Fibroblast of skin of left biceps (primary cell): Measurements from ENCODE around the gene EML1.
"Not testable (repeated sequence)": the region's sequence is repeated elsewhere in the genome, so short reads cannot be mapped to it uniquely, and the experiment has no call there.

Experiments used
- DNase-seq, 2 experiments: peaks; one replicate each; pipeline ENCODE4 v3.0.0-alpha.2; 2013; ENCODE audit warnings: low read depth in 2 of 2

Gene EML1

DNA sequence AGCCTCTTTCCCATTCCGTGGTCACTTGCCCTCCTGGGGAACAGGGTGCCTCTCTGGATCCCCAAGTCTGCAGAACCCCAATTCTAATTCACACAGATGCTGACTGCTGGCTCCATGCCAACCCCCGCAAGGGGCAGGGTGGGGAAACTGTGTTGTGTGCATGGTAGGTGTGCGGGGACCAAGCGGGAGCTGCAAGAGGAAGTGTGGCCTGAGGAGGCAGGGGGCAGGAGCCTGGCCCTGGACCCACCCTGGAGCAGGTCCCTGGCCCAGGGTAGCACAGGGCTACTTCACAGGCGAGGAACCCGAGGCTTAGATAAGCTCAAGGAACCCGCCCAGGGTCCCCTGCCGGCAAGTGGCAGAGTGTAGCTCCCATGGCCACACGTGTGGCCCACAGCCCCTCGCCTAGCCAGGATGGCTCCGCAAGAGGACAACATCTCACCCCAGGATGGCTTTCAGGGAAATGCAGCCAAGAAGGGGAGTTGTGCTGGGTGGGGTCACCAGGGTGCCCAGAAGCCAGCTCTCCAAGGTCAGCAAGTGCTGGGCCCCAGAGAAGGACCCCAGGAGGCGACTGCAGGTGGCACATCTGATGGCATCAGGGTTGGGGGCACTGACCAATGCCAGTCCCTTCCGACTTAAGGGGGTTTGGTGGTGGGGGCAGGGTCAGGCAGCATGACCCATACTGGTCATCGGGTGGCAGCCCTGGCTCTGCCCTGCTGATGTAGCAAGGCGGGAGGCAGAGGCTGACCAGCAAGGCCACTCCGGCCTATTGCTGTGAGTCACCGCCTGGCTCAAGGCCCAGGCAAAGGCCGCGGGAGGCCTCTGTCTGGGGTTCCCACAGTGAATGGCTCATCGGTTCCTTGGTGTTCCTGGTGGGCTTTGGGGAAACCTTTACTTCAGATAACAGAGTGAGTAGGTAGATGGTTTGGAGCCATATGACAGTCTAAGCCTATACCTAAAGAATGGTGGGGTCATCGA is 37.3 kb upstream of the EML1 start:
- no peak for DNase-seq

DNA sequence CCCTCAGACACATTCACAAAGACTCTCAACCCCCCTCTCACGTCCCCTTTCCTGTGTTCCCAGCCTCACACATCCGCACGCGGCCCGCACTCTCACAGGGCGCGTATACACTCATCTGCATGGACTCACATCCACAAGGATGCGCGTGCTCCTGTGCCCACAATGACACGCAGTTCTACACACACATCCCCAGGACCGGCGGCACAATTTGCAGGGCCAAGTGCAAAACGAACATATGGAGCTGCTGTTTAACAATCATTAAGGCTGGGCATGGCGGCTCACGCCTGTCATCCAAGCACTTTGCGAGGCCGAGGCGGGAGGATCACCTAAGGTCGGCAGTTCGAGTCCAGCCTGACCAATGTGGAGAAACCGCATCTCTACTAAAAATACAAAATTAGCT is 36.4 kb upstream of the EML1 start:
- no peak for DNase-seq

DNA sequence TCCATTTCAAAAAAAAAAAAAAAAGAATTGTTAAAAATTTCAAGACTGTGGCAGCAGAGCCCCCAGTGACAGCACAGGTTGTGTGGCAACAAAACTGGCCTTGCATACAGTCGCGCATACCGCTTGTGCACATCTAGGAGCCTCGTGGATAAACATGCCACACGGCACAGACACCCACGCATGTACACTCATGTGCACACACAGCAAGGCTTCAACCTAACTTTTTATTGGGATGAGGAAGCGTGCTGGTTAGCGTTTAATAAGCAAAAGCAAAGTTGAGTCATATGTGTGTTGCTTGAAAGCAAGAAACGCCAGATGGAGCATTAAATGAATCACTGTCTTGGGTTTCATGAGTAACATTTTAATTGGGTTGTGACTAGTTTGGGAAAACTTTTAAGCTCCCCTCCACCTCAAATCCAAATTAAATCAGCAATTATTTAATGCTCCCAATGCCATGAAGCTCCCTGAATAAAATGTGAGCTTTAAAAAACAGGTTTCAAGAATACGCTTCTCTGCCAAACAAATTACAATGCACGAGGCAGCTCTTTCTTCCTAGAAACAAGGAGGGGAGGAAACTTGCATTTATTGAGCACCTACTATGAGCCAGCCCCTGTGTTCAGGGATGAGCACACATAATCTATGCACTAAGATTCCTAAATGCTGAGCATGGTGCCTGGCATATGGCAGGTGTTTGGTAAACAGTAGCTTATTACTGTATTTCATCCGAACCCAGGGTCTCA is 35.7 kb upstream of the EML1 start:
- DNase-seq: peak; percentile 77 to 81

DNA sequence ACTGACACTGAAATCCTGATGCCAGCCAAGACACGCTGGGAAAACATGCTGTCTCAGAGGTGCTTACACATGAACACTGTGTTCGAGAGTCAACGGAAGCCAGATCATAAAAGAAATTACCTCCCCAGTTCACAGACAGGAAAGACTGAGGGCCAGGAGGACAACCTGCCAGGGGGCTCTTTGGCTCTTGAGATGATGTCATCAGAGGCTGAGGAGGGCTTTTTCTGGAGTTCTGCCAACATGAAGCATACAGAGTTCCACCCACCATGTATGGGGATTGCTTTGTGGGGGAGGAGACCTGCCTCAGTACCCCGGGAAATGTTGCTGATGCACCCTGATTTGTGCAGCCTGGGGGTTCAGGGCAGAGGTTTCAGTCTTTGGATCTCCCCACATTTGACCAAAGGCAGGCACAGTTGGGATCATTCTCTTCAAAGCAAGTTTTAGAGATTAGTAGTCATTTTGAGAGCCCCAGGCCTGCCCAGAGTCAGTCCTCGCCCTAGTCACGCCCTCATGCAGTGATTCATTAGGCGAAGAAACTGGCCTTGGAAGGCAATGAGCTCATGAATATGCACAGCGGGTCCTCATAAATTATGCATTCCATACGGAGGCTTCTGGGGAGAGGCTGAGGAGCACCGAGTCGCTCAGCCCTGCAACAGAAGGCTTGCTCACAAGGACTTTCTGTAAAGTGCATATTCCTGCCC is 34.9 kb upstream of the EML1 start:
- peak; percentile 83 to 85 for DNase-seq

DNA sequence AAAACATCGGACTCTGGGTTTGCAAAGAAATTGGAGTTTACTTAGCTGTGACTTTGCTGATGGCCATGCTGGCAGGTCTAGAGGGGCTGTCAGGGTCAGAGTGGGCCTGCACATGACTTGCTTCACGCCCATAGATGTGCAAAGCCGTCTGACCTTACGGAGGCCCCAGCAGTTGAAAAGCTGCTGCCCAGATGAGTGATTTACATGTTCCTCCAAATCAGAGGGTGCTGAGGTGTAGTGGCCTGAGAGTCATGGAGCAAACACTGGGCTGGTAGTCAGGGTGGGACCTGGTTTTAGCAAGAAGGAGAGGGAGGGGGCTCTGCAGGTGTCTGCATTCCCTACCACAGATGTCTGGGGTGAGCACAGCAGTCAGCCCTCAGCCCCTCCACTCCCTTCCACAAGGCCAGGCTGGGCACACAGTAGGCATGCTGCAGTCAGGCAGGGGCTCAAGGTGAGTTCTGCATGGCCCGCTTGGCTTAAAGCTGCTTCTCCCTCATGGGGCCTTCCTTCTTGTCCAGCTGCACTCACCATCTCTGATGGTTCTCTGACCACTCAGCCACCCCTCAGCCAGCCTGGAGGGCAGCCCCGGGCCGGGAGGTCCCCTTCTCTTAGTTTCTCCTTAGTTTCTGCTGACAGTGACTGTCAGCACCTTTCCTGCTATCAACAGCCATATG is 34.2 kb upstream of the EML1 start:
- DNase-seq: no peak

DNA sequence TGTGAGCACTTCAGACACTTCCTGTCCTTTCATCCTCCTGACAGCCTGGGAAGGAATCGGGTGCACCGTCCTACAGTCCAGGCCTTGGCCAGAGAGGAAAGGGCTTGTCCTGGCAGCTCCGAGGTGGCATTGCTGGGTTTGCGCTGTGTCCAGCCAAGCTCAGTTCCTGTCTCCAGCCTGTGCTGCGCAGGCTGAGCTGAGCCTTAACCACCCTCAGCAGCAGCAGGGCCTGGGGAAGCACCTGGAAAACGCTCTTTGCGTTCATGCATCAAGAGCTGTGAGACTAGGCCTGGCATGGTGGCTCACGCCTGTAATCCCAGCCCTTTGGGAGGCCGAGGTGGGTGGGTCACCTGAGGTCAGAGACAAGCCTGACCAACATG is 33.7 kb upstream of the EML1 start:
- DNase-seq: no peak

DNA sequence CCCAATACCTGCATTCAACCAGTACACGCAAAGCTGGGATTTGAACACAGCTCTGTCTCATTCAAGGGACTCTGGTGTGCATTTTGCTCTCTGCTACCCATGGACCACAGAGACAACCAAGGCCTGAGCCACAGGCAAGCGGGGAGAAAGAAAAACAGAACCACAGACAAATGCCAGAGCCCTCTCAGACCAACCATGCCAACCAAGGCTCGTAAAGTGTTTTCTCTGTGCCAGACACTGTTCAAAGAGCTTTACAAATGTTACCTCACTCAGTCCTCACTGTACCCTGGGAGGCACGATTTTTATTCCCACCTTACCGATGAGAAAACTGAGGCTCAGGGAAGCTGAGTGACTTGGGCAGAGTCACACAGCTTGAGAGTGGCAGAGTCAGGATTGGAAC is 32.4 kb upstream of the EML1 start:
- no peak for DNase-seq

DNA sequence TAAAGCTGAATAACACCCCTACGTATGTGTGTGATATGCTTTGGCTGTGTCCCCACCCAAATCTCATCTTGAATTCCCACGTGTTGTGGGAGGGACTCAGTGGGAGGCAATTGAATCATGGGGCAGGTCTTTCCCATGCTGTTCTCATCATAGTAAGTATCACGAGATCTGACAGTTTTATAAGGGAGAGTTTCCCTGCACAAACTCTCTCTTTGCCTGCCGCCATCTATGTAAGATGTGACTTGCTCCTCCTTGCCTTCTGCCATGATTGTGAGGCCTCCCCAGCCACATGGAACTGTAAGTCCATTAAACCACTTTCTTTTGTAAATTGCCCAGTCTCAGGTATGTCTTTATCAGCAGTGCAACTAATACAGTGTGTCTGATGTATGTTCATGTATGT is 30.3 kb upstream of the EML1 start:
- not testable (repeated sequence) for DNase-seq

DNA sequence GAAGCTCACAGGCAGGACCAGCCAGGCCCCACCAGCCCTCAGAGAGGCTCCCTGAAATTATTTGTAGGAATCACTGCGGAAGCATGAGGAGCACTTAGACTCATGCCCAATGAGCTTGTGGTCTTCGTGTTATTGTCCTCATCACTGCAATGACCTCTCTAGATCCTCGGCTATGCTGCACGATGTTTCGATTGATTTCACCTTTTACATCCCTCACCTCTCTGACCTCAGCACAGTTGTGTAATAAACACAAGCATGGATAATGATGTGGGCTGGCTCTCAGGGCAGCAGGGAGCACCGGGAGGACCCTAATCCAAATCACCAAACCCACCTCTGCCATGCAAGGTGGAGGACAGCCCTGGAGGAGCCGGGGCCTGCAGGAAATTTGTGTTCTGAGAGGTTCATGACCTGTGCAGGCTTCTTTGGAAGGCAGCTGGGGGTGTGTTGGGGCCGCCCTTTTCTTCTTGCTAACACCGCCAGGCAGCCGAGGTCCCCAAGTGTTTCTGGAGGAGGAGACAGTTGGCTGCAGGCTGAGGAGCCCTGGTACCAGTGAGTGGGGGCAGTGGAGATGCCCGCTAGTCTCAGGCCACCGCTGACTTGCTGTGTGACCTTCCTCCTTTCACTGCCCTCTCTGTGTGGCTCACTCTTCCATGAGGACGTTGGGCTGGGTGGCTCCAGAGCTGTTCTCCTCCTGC is 29.5 kb upstream of the EML1 start:
- no peak for DNase-seq

DNA sequence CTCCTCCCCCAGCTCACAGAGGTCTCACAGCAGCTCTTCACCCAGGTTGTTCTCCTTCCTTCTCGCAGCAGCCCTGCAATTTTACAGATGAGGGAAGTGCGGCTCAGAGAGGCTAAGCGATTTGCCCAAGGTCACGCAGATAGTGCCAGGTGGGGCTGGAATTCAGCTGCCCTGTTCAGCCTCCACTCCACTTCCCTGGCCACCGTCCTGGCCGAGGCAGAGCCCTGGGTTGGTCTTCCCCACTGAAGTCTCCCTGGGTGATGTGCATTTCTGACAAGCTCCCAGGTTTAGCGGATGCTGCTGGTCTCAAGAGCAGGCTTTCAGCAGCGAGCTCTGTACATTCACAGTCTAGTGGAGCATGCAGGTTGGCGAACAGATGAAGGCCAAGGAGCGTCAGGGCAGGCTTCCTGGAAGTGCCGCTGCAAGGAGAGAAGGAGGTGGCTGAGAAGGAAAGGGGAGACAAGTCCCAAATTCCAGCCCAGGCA is 28.9 kb upstream of the EML1 start:
- DNase-seq: no peak

DNA sequence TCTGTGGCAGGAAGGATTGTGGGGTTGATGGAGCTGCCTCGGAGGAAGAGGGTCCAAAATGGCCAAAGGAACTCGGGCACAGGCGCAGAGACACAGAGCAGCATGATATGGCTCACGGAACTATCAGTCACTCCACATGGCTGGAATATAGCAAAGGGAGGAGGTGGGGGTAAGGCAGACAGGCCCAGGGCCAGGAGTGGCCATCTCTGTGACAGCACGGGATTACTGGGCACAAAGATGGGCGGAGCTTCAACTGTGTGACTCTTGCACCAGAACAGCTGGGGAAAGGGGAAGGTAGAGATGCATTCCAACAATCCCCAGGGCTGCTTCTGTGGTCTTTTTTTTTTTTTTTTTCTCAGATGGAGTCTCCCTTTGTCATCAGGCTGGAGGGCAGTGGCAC is 24.8 kb upstream of the EML1 start:
- DNase-seq: no peak

DNA sequence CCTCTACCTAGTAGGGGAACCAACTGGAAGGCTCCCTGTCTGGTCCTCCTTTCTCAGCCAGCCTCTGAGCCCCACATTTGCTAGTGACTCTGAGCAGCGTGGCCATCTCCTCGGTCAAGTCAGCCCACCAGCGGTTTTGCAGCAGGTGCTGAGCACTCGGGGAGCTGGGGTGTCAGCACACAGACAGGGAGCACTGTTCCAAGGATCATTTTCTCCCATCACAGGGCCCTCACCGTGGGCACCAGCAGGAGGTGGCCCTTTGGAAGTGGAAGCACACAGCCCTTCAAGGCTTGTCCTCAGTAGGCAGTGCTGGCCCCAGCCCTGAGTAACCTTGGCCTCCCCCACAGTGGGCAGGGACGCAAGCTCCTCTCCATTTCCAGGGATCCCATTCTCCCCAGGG is 24.1 kb upstream of the EML1 start:
- DNase-seq: no peak

DNA sequence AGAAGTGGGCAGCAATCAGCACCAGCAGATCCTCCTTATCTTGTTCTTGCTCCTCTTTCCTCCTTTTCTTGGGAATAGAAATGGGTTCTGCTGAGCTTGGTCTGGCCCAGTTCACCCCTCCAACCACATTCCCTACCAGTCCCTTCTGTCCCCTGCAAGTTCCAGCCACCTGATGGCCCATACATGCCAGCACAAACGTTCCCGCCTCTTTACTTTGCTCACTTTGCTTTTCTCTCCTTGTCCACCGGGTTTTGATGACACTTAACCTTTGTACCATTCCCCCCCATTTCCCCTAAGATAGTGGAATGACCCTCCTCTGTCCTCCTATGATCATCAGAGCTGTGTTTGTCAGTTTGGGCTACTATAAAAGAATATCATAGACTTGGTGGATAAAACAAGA is 23.4 kb upstream of the EML1 start:
- no peak for DNase-seq

DNA sequence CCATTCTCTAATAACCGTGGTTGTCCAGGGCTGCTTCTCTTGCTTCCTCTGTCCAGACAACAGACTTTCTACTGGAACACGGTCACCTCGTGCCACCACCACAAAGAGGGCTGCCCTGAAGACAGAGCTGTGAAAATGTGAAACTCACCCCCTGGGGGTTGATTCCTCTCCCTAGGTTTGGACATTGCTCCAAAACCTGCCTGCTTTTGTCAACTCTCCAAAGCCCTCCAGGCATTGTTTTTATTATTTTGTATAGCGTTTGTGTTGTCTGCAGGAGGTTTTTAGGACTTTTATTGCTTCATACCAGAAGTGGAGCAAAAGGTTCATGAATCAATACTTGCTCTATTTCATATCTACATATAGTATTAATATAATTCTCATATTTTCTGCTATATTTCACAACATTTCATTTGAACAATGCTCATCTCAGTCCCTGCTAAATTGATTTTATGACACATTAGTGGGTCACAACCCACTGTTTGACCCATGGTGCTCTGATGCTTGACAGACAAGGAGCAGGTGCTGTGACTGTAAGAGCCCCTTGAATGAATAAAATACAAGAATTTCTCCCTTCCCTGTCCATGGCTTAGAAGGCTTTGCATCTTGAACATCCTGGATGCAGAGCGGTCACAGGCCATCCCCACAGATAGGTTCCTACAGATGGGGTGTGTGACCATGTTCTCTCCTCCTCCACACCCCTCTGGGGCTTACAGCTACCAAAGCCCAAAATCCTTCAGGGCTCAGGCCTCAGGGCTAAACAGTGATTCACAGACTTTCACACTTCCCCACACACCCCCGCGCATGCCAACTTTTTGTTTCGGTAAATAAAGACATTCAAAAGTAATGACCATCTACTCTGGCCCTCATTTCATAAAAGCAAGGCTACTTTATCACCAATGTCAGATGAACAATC is 20.6 kb upstream of the EML1 start:
- DNase-seq: no peak

DNA sequence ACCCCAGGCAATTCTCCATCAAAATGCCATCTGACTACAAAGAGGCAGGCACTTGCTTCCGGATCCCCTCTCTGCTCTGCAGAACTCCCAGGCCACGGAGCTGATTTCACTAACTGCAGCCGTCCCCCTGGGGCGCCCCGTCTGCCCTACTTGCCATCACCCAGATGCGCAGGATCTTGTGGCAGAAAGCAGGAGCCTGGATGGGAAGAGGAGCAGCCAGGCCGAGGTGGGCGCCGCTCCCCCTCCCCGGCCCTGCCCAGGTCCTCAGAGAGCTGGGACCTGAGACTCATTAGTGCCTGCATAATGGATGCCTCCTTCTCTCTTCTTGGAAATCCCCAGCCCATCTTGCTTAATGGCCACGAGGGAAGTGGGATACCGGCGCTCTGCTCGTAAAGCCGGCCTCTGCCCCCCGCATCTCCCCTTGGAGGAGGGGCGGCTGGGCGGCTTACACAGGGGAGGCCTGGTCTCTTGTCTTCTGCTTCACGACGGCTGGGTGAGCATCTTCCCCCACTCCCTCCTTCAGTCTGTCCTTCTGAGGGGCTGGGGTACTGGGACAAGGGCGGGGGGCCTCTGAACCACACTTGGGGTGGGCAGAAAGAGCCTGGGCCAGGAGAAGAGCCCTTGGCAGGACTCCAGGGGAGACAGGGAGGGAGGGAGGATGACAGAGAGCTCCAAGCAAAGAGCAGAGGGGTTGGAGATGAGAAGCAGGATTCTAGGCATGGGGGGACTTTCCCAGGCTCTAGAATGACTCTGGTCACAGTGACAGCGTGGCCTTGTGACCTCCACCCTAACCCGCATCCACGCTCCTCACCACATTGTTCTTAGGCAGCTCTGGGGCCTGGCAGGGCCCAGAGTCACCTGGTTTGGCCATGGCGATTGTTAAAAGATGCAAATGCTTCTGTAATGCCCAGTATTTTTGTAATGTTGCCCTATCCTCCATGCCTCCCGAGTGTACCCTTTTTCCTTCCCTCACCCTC is 19.4 kb upstream of the EML1 start:
- DNase-seq: no peak

DNA sequence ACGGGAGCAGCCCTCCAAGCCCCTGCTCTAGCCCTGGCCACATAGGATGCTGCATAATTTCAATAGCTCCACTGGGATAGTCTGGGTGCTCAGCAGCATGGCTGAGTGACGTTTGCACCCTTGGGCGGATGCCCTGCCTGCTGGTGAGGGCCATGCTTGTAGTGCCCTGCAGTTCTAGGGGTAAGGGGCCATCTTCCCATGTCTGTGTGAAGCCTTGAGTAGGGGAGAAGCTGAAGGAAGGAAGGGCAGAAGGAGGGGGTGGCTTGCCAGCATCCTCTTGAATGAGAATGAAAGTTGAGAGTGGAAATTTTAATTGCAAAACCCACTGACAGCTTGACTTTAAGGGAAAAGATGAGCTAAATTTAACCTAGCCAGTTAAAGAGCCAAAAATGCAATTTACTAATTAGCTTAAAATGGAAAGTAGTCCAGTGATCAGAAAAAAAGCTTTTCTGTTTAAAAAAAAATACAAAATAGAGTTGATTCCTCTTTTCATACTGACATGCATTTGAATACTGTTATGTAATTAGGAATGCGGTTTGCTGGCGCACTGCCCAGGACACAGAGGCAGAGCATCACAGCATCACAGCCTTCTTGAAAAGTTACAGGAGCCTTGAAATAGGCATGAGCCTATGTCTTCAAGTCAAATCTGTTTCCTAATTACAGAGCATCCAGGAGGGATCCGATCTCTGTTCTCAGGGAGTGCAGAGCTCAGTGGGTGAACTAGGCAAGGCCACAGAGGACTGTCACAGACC is 18.5 kb upstream of the EML1 start:
- no peak for DNase-seq

DNA sequence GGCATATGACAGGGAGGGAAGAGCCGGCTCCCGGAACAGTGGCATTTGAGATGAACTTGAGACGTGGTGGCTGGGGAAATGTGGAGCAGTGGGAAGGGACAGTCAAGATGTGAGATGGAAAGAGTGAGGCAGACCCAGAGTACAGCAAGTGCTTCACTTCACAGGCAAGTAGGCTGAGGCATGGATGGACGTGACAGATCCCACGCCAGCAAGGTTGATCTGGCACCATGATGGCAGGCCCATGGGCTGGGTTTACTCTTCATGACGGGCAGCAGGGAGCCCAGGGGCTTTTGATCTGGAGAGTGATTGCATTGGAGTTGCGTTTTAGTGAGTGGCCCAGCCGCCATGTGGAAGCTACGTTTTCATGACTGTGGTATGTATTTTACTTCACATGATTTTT is 17.9 kb upstream of the EML1 start:
- no peak for DNase-seq

DNA sequence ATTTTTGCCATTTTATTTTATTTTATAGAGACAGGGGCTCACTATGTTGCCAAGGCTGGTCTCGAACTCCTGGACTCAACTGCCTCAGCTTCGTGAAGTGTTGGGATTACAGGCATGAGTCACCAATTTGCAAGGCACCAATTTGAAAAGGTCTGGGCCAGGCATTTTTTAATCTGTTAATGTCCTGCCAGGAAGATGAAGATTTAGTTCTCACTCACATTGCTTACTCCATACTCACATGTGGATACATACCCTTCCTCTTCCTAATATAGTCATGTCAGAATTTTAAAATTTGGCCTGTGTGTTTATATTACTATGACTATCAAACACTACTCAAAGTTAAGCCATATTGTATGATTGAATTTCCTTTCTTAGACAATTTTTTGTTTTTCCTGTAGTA is 15.3 kb upstream of the EML1 start:
- no peak for DNase-seq
